B cell (primary cell): ENCODE measurements around the gene TMCO6.

Experiments used
- CTCF ChIP-seq: fragments of 200-600 bp; IDR thresholded peaks from one replicate; pipeline ENCODE4 v1.8.0; 2022; ENCODE audit warnings: antibody characterized with exemption, mild to moderate bottlenecking
- EZH2 ChIP-seq: IDR thresholded peaks from 2 replicates; pipeline ENCODE4 v1.6.1; 2012; ENCODE audit warnings: borderline replicate concordance, low read depth, mild to moderate bottlenecking, moderate library complexity, low read length; ENCODE audit not compliant: insufficient read depth, poor library complexity, severe bottlenecking

GRCh38 chr5:140673187-140673976 is 34.1 kb downstream of the TMCO6 start, which contains the start of gene DND1:
- TF ChIP-seq EZH2 = no peak
- TF ChIP-seq CTCF = no peak
